GM06990 (cell line): ENCODE data around the gene UBE2E1.

Experiments
- DNase-seq: peaks from one replicate; pipeline ENCODE4 v3.0.0-alpha.2; 2011; ENCODE audit not compliant: insufficient read length; ENCODE audit errors: extremely low read depth
- H3K27me3 ChIP-seq: replicated peaks from 2 replicates; pipeline ENCODE4 v1.6.0; 2011; ENCODE audit warnings: low read length; ENCODE audit not compliant: control insufficient read depth, insufficient read depth
- H3K36me3 ChIP-seq: 2 replicates; pipeline ENCODE4 v1.5.1; 2011; ENCODE audit warnings: low read length; ENCODE audit not compliant: control insufficient read depth, insufficient read depth
- H3K4me3 ChIP-seq: replicated peaks from 2 replicates; pipeline ENCODE4 v1.5.1; 2011; ENCODE audit warnings: low read depth, mild to moderate bottlenecking, control low read depth, low read length
- CTCF ChIP-seq: IDR thresholded peaks from 2 replicates; pipeline ENCODE4 v1.5.1; 2011; ENCODE audit warnings: low read length, control low read depth, mild to moderate bottlenecking, inconsistent platforms; ENCODE audit not compliant: insufficient read depth, poor library complexity, severe bottlenecking

Gene UBE2E1

GRCh38 chr3:23934253-23934652 lies 128.5 kb downstream of the UBE2E1 start:
- Histone ChIP-seq H3K4me3 (no peak overlapping the region), H3K27me3 (no peaks in the 10 kb centered on the region), H3K36me3 (no peaks in the 10 kb centered on the region)
- TF ChIP-seq CTCF = no peak
- DNase-seq = no peak

- H3K27me3 ChIP-seq = no peaks in the 10 kb centered on the region
- TF ChIP-seq CTCF = no peak
- H3K4me3 ChIP-seq = no peak overlapping the region
- DNase-seq = no peak
- H3K36me3 ChIP-seq = no peaks in the 10 kb centered on the region
These were observed 131.5 kb downstream of the UBE2E1 start for GRCh38 chr3:23937296-23937695.

- TF ChIP-seq CTCF = no peak
- Histone ChIP-seq H3K4me3 (no peak overlapping the region), H3K36me3 (no peaks in the 10 kb centered on the region), H3K27me3 (no peaks in the 10 kb centered on the region)
- no peak for DNase-seq
These were observed 132.9 kb downstream of the UBE2E1 start for GRCh38 chr3:23938688-23939087.

GRCh38 chr3:23940775-23941174 lies 135.0 kb downstream of the UBE2E1 start:
- no peak for TF ChIP-seq CTCF
- no peak for DNase-seq
- no peak overlapping the region for H3K4me3 ChIP-seq
- H3K27me3 ChIP-seq = no peaks in the 10 kb centered on the region
- H3K36me3 ChIP-seq = no peaks in the 10 kb centered on the region
